Liver (tissue), 9 donors: ENCODE data around the gene PLAC1. TPM values are rescaled to one million over a fixed set of nuclear protein-coding genes. Genes with fewer than 3 reads are reported as not detected.

Source experiments
- DNase-seq: peaks from one replicate; pipeline ENCODE4 v3.0.0-alpha.2; 2017; ENCODE audit warnings: low spot score
- H3K27ac ChIP-seq, 2 donors: one replicate each; pipeline ENCODE4 v1.7.0; 2013; ENCODE audit warnings: inconsistent platforms in 2 of 2, low read length in 2 of 2, control low read depth in 1 of 2, low read depth in 1 of 2, mild to moderate bottlenecking in 1 of 2
- H3K27me3 ChIP-seq, 4 donors: one replicate each; pipeline versions ENCODE4 v1.6.1 to v1.7.0; 2013; ENCODE audit warnings: low read length in 3 of 4, inconsistent platforms in 1 of 4, mild to moderate bottlenecking in 1 of 4, moderate library complexity in 1 of 4; ENCODE audit not compliant: control insufficient read depth in 4 of 4, insufficient read depth in 4 of 4
- H3K36me3 ChIP-seq, 4 donors: one replicate each; pipeline versions ENCODE4 v1.6.1 to v1.7.0; 2013; ENCODE audit warnings: low read length in 3 of 4, mild to moderate bottlenecking in 3 of 4, low read depth in 1 of 4, moderate library complexity in 1 of 4; ENCODE audit not compliant: control insufficient read depth in 4 of 4, insufficient read depth in 3 of 4
- H3K4me1 ChIP-seq, 4 donors: one replicate each; pipeline versions ENCODE4 v1.6.1 to v1.7.0; 2013; ENCODE audit warnings: low read length in 3 of 4, mild to moderate bottlenecking in 3 of 4, moderate library complexity in 1 of 4; ENCODE audit not compliant: control insufficient read depth in 4 of 4, insufficient read depth in 4 of 4
- H3K4me3 ChIP-seq, 3 donors: one replicate each; pipeline versions ENCODE4 v1.6.1 to v1.7.0; 2013; ENCODE audit warnings: low read length in 3 of 3, control low read depth in 1 of 3, low read depth in 1 of 3, mild to moderate bottlenecking in 1 of 3
- H3K9ac ChIP-seq, 2 donors: one replicate each; pipeline ENCODE4 v1.7.0; 2013; ENCODE audit warnings: low read length in 2 of 2, mild to moderate bottlenecking in 2 of 2, moderate library complexity in 2 of 2, control low read depth in 1 of 2, low read depth in 1 of 2
- H3K9me3 ChIP-seq, 4 donors: one replicate each; pipeline versions ENCODE4 v1.6.1 to v1.7.0; 2013; ENCODE audit warnings: low read length in 3 of 4; ENCODE audit not compliant: control insufficient read depth in 4 of 4
- ATF3 ChIP-seq: IDR thresholded peaks from 2 replicates; pipeline ENCODE4 v1.6.1; 2016; ENCODE audit warnings: antibody characterized with exemption
- EGR1 ChIP-seq, 2 donors: IDR thresholded peaks; 2 replicates each; pipeline ENCODE4 v1.6.1; 2016 to 2018; ENCODE audit warnings: antibody characterized with exemption in 2 of 2, low read depth in 2 of 2
- FOXA1 ChIP-seq: IDR thresholded peaks from 2 replicates; pipeline ENCODE4 v1.6.1; 2016; ENCODE audit warnings: antibody characterized with exemption
- FOXA2 ChIP-seq: IDR thresholded peaks from 2 replicates; pipeline ENCODE4 v1.6.1; 2016; ENCODE audit warnings: antibody characterized with exemption
- GABPA ChIP-seq, 2 donors: IDR thresholded peaks in 1 of 2; conservative IDR thresholded peaks in 1 of 2; 2 replicates each; pipeline ENCODE4 v1.6.1; 2016; ENCODE audit warnings: antibody characterized with exemption in 2 of 2, mild to moderate bottlenecking in 1 of 2, moderate library complexity in 1 of 2
- HNF4A ChIP-seq, 2 donors: conservative IDR thresholded peaks; 2 replicates each; pipeline ENCODE4 v1.6.1; 2016; ENCODE audit warnings: antibody characterized with exemption in 2 of 2, mild to moderate bottlenecking in 2 of 2
- HNF4G ChIP-seq: IDR thresholded peaks from 2 replicates; pipeline ENCODE4 v1.6.1; 2016; ENCODE audit warnings: antibody characterized with exemption
- JUND ChIP-seq, 2 donors: IDR thresholded peaks; 2 replicates each; pipeline ENCODE4 v1.6.1; 2016; ENCODE audit warnings: antibody characterized with exemption in 2 of 2
- MAX ChIP-seq: IDR thresholded peaks from 2 replicates; pipeline ENCODE4 v1.6.1; 2016; ENCODE audit warnings: antibody characterized with exemption
- NR2F2 ChIP-seq: IDR thresholded peaks from 2 replicates; pipeline ENCODE4 v1.6.1; 2016; ENCODE audit warnings: antibody characterized with exemption
- REST ChIP-seq: IDR thresholded peaks from 2 replicates; pipeline ENCODE4 v1.6.1; 2016; ENCODE audit warnings: antibody characterized with exemption, mild to moderate bottlenecking
- RXRA ChIP-seq, 2 donors: IDR thresholded peaks; 2 replicates each; pipeline ENCODE4 v1.6.1; 2017 to 2018; ENCODE audit warnings: antibody characterized with exemption in 2 of 2, mild to moderate bottlenecking in 1 of 2
- SP1 ChIP-seq: IDR thresholded peaks from 2 replicates; pipeline ENCODE4 v1.6.1; 2018; ENCODE audit warnings: antibody characterized with exemption, mild to moderate bottlenecking
- TAF1 ChIP-seq: conservative IDR thresholded peaks from 2 replicates; pipeline ENCODE4 v1.6.1; 2016; ENCODE audit warnings: antibody characterized with exemption, mild to moderate bottlenecking
- YY1 ChIP-seq: IDR thresholded peaks from 2 replicates; pipeline ENCODE4 v1.6.1; 2016; ENCODE audit warnings: antibody characterized with exemption, mild to moderate bottlenecking
- ZBTB33 ChIP-seq: IDR thresholded peaks from 2 replicates; pipeline ENCODE4 v1.6.1; 2016; ENCODE audit warnings: antibody characterized with exemption
- WGBS: extraction: QIAGEN DNeasy Blood & Tissue Kit; methylation state at CpG from one replicate; pipeline ENCODE4 v1.1.7; 2013; 5-methylcytosine and 5-hydroxymethylcytosine counted together
- polyA plus RNA-seq, 2 donors: library from polyadenylated mRNA; stranded (reverse) in 1 of 2; unstranded in 1 of 2; fragments of 200-250 nt in 1 of 2; fragments of >200 nt in 1 of 2; fragmentation: Nextera tagmentation in 1 of 2; extraction: Ambion mirVana in 1 of 2; gene quantifications; one replicate each; pipeline versions ENCODE4 v1.2.1 to v1.2.3, GENCODE V29; 2013 to 2015
- total RNA-seq, 2 donors: library from RNA; depleted of rRNA; stranded (reverse); fragments of >200 nt; gene quantifications; one replicate each; pipeline ENCODE4 v1.2.3, GENCODE V29; 2014
- TF ChIP-seq, protein P1 (sequence below): fragments of 150-350 bp; IDR thresholded peaks from 2 replicates; pipeline ENCODE4 v1.5.1; 2017; ENCODE audit warnings: improper control_type of control experiment, low read depth, low read length; ENCODE audit not compliant: missing input control
- donor health status: healthy.
- donor health status: healthy.
- donor health status: healthy.
- donor health status: healthy.
- donor health status: healthy.

The PLAC1 gene
- total and polyA plus RNA-seq, 4 donors = not detected

DNA sequence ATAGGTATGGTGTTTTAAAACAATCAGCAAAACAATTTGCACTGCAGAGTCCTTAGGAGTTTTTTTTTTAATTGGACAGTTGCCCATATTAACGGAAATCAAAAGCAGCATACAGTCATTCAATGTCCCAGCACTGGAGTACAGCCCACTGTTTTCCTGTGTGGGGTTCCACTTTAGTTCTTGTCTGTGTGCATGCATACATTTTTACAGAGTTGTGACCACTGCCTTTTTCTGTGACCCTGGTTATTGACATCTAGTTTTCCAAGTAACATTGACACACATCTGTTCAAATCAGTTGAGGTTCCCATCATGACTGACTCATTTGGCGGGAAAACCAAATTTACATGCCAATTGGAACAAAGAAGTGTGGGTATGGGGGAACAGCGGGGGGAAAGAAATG lies 115.0 kb downstream of the PLAC1 start:
- Histone ChIP-seq H3K9me3 (no peaks in the 10 kb centered on the region), H3K4me3 (no peak overlapping the region), H3K36me3 (no peaks in the 10 kb centered on the region), H3K4me1 (peaks cover 0 to 3% (median under 1%) of the 10 kb centered on the region in 4 donors), H3K27ac (no peak overlapping the region), H3K27me3 (peaks cover 0 to 14% (median 1%) of the 10 kb centered on the region in 4 donors), H3K9ac (no peak overlapping the region)
- 76% methylated on average over 3 of the region's 3 CpGs for WGBS
- TF ChIP-seq, protein P1, sequence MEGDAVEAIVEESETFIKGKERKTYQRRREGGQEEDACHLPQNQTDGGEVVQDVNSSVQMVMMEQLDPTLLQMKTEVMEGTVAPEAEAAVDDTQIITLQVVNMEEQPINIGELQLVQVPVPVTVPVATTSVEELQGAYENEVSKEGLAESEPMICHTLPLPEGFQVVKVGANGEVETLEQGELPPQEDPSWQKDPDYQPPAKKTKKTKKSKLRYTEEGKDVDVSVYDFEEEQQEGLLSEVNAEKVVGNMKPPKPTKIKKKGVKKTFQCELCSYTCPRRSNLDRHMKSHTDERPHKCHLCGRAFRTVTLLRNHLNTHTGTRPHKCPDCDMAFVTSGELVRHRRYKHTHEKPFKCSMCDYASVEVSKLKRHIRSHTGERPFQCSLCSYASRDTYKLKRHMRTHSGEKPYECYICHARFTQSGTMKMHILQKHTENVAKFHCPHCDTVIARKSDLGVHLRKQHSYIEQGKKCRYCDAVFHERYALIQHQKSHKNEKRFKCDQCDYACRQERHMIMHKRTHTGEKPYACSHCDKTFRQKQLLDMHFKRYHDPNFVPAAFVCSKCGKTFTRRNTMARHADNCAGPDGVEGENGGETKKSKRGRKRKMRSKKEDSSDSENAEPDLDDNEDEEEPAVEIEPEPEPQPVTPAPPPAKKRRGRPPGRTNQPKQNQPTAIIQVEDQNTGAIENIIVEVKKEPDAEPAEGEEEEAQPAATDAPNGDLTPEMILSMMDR = no peak
- TF ChIP-seq HNF4A (conservative IDR thresholded peaks at IDR 0.05) (no peak), NR2F2 (no peak), GABPA (IDR thresholded peaks at IDR 0.05 in 1 of 2, conservative IDR thresholded peaks at IDR 0.05 in 1 of 2) (no peak), RXRA (IDR thresholded peaks at IDR 0.05) (no peak), YY1 (no peak), HNF4G (no peak), REST (no peak), TAF1 (no peak), ZBTB33 (no peak), FOXA2 (no peak), ATF3 (no peak), FOXA1 (no peak), SP1 (no peak), MAX (no peak), EGR1 (IDR thresholded peaks at IDR 0.05; ENCODE audit: low read depth in 2 of 2) (no peak), JUND (IDR thresholded peaks at IDR 0.05) (no peak)
- DNase-seq = no peak

GRCh38 chrX:134542485-134542884 lies 115.8 kb downstream of the PLAC1 start:
- no peaks in the 10 kb centered on the region for H3K9me3 ChIP-seq
- H3K4me1 ChIP-seq = peaks cover 0 to 2% (median under 1%) of the 10 kb centered on the region in 4 donors
- H3K36me3 ChIP-seq = no peaks in the 10 kb centered on the region
- no peak for DNase-seq
- H3K4me3 ChIP-seq = no peak overlapping the region
- WGBS = 39% methylated on average over 2 of the region's 2 CpGs
- H3K9ac ChIP-seq = no peak overlapping the region
- TF ChIP-seq FOXA1 (no peak), REST (no peak), EGR1 (IDR thresholded peaks at IDR 0.05; ENCODE audit: low read depth in 2 of 2) (no peak), TAF1 (no peak), RXRA (IDR thresholded peaks at IDR 0.05) (no peak), YY1 (no peak), ATF3 (no peak), HNF4A (conservative IDR thresholded peaks at IDR 0.05) (no peak)
- TF ChIP-seq, protein P1 = no peak
- peaks cover 0 to 10% (median 1%) of the 10 kb centered on the region in 4 donors for H3K27me3 ChIP-seq
- H3K27ac ChIP-seq = no peak overlapping the region
